NOMO-1 treated with DMSO at 0.1 percent for 48 hours (cell line): Measurements from ENCODE around the gene RARA.
A peak's percentile ranks its signal among the peaks of the same experiment; 100 is the strongest.
"Not testable (repeated sequence)": the region's sequence is repeated elsewhere in the genome, so short reads cannot be mapped to it uniquely, and the experiment has no call there.

Experiments used
- DNase-seq: peaks from one replicate; lab custom pipeline; 2025; ENCODE audit not compliant: unreplicated experiment; lab: John Stamatoyannopoulos, UW

The RARA gene

DNA sequence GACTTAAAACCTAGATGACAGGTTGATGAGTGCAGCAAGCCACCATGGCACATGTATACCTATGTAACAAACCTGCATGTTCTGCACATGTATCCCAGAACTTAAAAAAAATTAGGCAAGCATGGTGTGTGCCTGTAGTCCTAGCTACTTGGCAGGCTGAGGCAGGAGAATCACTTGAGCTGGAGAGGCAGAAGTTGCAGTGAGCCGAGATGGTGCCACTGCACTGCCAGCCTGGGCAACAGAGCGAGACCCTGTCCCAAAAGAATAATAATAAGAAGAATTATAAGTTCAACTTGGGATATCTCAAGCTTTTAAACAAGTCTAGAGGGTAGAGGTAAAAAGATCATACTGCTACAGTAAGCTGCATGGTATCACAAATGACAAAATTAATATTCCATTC lies 11.5 kb upstream of the RARA start:
- DNase-seq, result no peak

GRCh38 chr17:40298726-40299125 lies 10.3 kb upstream of the RARA start:
- no peak for DNase-seq

- DNase-seq, result not testable (repeated sequence)
These were observed 9.7 kb upstream of the RARA start for GRCh38 chr17:40299159-40299757.

DNA sequence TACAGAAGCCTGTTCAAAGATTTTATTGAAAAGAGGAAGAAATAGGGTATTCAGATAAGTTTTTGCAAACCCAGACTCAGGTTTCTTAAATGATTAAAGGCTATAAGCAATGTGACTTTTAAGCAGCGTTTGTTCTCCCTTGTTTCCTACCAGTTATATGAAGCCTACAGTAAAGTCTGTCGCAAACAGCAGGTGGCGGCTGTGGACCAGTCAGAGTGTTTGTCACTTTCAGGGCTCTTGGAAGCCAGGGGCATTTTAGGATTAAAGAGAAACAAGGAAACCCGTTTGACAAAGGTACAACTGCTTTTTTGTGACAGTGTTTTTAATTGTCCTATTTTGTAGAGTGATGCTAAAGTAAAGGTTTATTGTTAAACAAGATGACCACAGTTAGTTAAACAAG lies 7.7 kb upstream of the RARA start:
- peak; percentile 9 for DNase-seq

GRCh38 chr17:40303009-40303657 lies 5.8 kb upstream of the RARA start:
- peak; percentile 83 for DNase-seq

- no peak for DNase-seq
These were observed 5.0 kb upstream of the RARA start for GRCh38 chr17:40303708-40304551.

GRCh38 chr17:40304552-40304863 lies 4.5 kb upstream of the RARA start:
- DNase-seq, result not testable (repeated sequence)

DNA sequence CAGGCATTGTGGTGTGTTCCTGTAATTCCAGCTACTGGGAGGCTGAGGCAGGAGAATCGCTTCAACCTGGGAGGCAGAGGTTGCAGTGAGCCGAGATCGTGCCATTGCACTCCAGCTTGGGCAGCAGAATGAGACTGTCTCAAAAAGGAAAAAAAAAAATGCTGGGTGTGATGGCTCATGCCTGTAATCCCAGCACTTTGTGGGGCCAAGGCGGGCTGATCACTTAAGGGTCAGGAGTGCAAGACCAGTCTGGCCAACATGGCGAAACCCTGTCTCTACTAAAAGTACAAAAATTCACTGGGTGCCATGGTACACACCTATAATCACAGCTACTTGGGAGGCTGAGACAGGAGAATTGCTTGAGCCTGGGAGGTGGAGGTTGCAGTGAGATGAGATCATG lies 4.1 kb upstream of the RARA start:
- not testable (repeated sequence) for DNase-seq

DNA sequence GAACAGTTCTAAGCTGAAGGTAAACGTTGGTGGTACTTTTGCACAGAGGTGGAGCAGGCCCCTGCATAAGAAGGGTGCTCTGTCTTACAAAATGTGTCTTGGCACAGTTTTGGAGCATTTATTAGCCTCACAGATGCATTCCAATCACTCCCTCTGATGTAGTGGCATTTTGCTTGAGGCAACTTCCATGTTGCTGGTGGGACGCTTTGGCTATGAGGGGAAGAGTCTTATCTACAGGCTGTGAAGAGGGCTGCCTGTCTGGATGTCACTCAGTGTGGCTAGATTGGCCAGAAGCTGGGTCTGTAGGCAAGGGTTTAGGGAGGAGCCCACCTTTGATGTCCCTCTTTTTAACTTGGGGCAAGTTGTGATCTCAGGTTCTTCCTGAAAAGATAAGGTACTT lies 2.6 kb upstream of the RARA start:
- no peak for DNase-seq

- no peak for DNase-seq
These were observed 1.8 kb upstream of the RARA start for GRCh38 chr17:40307001-40307730.

GRCh38 chr17:40307740-40308239 lies 1.2 kb upstream of the RARA start:
- DNase-seq, result peak; percentile 33

GRCh38 chr17:40309949-40310510 lies 1.1 kb downstream of the RARA start:
- no peak for DNase-seq

DNA sequence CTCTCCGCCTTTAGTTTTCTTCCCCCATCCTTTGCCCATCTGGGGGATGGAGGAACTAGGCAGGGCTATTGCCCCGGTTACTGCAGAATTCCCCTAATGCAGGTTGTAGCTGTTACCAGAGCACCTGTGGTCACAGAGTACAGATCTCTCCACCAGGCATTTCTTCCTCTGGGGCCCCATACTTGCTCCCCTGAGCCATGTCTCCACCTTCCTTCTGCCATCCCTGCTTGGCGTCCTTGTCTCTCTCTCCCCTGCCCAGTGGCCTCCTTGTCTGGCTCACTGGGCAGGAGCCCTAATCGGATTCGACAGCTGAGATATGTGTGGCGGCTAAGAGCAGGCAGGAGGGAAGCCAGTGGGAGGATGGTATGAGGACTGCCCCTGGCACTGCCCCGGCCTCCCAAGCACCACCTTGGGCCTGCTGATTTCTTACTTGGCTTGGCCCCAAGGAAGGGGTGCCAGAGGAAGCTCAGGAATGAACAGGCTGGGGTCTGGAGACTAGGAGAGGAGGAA lies 2.0 kb downstream of the RARA start:
- no peak for DNase-seq

- DNase-seq, result no peak
These were observed 2.6 kb downstream of the RARA start for GRCh38 chr17:40311575-40311974.

GRCh38 chr17:40312131-40312731 lies 3.3 kb downstream of the RARA start:
- DNase-seq, result no peak

DNA sequence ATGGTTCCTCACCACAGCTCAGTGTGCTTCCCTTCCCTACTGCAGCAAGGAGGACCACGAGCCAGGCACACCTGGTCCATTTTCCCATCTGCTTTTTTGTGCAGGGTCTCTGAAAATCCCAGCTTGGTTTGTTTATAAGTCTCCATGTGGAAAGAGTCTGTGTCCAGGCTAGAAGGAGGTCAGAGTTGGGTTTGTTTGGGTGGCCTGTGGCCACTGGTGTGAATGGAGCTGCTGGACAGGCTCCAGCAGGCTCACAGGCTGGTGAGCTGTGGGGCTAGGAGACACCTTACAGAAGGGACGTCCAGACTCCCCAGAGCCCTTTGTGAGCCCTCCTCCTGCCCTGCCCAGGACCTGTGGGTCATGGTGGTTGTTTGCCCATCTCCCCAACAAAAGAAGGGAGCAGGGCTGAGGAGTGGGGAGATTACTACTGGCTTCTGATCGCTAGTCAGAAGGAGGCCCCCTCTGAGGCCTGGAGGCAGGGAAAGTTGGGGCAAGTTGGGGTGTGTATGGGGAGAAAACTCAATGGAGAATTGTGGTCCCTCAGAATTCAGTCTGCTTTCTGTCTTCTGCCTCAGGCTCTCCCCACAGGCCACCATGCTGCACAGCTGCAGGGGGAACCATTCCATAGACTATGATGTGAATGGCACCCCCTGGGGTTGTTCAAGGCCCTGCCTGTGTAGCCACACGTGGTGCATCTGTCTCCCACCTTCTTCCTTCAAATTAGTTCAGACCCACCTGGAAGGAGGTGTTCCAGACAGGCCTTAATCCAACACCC lies 4.1 kb downstream of the RARA start:
- no peak for DNase-seq

DNA sequence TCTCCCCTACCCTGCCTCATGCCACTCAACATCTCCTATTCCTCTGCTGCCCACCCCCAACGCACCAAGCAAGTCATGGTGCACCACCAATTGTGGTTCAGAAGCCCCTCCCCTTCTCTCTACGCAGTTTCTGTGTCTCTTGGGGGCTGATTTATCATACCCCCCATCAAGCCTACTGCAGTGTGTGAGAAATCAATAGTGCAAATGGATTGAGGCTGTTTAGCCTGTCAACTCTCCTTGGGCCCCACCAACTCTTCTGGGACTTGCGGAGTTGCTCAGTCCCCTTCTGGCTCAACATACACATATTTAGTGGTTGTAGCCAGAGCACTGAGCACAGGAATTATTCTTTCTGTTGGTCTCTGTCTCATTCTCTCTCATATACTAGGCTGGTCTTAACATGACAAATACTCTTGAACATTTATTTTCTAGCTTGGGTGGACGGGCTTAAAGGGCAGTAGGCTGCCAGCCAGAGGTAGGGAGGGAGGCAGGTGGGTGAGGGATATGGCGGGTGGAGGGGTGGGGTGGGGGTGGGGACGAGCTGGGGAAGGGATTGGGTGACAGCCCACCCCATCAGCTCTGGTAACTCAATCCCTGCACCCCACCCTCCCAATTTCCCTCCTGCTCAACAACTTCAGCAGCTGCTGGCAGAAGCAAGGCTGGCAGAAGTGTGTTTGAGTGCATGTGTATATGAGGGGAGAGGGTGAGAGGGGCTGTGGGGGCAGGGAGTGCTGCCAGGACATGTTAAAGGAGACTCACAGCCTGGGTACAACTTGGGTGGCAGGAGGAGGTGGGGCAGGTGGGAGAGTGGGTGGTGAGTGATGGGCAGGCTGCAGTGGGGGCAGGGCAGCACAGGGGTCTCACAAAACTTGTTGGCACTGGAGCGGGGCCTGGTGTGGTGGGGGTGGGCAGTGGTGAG lies 4.9 kb downstream of the RARA start:
- DNase-seq, result no peak

GRCh38 chr17:40314584-40314956 lies 5.6 kb downstream of the RARA start:
- peak; percentile 32 for DNase-seq

- no peak for DNase-seq
These were observed 6.2 kb downstream of the RARA start for GRCh38 chr17:40315206-40315605.
